ENCODE results near the gene RPS21.
"Not testable (repeated sequence)": the region's sequence is repeated elsewhere in the genome, so short reads cannot be mapped to it uniquely, and the experiment has no call there.

Gene RPS21

DNA sequence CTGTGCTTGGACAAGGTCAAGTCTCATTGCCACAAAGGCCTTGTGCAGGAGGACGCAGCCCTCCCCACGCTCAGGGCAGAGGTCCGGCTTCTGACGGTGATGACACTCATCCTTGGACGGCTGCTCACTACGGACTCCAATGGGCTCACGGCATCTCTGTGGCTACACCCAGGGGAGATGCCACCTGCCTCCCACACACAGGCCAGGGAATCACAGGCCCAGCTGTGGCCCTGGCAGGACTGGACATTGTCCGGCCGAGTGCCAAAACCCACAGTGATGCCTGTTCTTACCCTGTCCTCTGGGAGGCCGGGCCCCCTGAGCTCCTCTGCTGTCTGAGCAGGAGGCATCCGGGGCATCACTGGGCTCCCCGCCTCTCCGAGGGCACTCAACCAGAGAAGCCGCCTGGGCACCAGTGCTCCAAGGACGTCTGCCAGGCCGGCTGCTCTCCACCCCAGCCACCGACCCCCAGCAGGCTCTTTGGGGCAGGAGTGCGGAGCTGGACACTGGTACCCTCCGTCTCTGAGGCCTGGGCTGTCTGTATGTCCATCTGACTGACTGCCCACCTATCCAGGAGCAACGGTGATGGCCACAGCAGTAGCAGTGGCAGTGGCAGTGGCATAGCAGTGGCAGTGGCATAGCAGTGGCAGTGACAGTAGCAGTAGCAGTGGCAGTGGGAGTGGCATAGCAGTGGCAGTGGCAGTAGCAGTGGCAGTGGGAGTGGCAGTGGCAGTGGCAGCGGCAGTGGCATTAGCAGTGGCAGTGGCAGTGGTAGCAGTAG is 38.6 kb downstream of the RPS21 start:
- no peak for DNase-seq (ENCODE audit: low read depth in 2 of 2)

DNA sequence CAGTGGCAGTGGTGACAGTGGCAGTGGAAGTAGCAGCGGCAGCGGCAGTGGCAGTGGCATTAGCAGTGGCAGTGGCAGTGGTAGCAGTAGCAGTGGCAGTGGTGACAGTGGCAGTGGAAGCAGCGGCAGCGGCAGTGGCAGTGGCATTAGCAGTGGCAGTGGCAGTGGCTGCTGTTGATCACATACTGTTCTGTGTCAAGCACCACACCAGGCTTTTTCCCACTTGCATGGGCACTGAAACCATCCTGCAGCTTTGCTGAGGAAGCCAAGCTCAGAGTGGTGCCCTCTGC is 39.1 kb downstream of the RPS21 start:
- not testable (repeated sequence) for DNase-seq (ENCODE audit: low read depth in 2 of 2)

DNA sequence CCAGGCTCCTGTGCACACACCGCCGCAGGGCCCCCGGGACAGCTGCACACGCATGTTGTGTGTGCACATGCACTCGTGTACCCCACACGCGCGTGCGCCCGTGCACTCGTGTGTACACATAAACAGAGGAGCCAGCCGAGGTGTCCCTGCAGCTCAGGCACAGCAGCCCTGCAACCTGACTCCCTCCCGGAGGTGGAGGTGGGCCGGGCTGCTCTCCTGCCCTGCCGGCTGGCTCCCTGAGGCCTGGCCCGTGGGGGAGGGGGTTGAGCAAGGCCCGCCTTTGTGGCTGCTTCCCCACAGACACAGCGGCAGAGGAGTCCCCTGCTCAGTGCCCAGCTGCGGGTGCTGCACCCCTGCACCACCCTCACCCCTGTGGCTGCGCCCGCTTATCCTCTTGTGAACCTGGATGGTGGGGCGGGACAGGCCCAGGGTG is 39.8 kb downstream of the RPS21 start:
- DNase-seq (ENCODE audit: low read depth in 2 of 2), result no peak

DNA sequence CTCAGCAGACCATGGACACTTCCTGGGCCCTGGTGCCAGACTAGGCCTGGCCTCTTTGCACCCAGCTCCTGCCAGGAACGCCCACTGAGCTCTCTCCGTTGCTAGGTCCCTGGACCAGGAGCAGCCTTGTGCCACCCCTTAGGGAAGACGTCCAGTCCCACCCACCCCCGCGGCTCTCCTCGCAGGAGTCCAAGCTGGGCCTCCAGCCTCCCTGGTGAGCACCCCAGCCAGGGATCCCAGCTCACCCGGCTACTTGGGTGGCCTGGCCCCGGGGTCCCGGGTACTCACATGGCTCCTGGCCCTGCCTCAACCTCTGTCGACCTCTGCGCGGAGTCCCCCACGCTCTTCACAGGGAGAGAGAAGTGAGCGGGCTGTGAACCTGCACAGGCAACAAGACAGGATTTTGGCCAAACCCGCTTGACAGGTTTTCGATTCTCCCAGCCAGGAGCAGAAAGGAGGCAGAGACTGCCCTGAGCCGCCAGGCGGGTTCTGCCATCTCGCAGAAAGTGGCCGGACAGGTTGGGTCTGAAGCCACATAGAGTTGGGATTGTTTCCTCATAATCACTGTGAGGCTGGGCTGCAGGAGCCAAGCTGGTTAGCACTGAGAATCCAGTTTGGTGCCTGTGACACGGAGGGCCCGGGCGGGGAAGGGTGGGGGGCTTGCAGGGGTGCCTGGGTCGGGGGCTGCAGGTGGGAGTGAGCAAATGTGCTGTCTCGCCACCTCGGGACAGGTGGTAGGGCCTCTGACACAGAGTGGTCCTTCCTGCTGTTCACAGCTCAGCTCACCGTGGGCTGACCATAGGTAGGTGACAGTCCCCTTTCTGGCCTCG is 40.5 kb downstream of the RPS21 start, which contains the start of gene RBBP8NL:
Gene RBBP8NL, minus strand, starts transcription at position 368 of the 830 bp plus-strand sequence. CDS start 7,892 bp downstream, outside the sequence.
- DNase-seq (ENCODE audit: low read depth in 2 of 2), result no peak

DNA sequence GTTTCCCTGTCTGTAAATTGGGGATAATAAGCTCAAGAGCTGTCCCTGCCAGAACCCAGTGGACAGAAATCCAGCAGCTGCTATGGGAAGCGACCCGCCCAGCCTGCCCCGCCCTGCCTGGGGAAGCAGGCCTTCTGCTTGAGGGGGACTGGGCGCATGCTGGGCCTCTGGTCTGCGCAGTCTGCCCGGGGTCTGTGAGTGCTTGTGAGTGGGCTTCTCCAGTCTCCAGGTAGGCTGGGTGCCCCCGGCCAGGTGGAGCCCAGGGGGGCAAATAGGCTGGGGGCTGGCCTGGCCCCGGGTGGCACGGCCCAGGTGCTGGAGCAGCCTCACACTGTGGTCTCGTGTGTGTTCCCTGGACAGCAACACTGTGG is 41.1 kb downstream of the RPS21 start:
- no peak for DNase-seq (ENCODE audit: low read depth in 2 of 2)

DNA sequence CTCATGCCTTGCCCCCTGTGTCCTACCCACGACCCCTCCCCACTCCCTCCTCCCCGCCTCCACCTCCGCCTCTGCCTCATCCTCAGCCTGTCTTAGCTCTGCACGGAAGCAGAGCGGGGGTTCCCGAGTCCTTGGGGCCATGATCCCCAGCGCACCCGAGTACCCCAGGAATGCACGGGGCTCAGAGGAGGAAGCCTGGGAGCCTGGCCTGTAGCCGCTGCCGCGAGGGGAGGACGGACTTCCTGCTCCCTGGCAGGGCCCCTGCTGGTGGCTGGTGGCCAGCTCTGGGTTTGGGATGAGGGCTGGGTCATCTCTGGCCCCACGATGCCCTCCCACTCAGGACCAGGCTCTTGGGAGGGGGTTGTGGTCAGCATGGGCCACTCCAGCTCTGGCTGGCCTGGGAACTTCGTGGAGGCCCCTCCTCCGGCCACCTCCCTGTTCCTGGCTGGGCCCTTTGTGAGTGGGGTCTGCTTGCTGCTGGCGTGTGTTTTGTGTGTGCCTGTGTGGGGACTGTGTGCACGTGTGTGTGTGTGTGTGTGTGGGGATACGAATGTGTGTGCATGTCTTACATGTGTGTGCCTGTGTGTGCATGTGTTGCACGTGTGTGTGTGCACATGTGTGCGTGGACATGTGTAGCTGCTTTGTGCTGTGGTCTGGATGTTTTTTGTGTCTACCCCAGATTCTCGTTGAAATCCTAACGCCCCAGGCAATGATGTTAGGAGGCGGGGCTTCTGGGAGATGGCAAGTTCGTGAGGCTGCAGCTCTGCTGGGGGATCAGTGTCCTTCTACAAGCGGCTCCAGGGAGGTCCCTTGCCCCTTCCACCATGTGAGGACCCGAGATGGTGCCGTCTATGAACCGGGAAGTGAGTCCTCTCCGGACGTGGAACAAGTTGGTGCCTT is 41.7 kb downstream of the RPS21 start:
- no peak for DNase-seq (ENCODE audit: low read depth in 2 of 2)

DNA sequence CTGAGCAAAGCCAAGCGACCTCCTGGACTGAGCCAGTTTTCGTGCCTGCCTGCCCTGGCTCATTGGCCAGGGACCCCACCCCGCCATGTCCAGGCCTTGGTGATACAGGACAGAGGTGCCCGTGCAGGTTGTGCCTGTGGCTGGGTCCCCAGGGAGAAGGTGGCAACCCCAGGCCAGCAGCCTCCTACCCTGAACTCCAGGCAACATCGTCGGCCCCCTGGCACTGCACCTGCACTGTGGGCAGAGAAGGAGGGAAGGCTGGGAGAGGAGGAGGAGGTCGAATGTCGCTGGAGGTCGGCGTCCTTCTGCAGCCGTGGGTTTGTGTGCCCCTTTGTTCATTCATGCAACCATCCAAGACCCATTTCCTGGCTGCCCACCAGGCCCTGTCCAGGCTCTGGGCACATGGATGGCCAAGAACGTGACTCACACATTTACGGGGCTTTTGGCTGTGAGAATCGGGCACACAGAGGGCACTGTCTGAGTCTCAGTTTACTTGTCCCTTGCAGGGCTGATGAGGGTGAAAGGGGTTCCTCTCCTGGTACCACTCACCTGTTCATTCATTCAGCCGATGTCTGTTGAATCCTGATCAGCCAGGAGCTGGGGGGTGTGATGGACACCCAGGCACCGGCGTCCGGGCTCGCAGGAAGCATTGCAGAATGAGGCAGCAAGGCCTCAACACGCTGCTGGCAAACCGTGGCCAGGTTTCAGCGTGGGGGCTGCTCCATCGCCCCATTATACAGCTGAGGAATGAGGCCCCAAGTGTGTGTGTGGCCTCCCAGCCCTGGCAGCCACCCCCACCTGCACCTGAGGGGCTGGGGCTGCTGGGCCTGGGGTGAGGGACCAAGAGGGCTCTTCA is 42.8 kb downstream of the RPS21 start:
- DNase-seq (ENCODE audit: low read depth in 2 of 2), result no peak

DNA sequence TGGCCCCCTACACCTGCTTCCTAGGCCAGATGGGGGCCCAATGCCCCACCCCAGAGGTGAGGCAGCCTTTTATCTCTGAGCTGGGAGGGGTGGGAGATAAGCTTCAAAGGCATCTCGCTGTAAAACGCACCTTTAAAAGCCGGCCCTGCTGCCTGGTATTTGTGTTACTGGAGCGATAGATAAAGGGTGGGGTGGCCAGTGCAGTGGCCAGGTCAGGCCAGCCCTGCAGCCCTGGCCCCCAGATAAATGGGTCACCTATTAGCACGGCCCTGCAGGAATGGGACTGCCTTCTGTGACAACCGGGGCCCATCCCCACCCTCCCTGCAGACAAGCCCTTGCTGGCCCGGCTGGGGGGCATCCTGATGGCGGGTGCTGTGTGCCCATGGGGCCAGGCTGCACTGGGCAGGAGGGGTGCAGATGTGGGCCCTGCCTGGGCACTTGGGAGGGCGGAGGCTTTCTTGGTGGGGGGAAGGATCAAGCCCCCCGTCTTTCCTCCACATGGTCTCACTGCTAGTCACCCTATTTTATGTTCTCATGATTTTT is 43.5 kb downstream of the RPS21 start:
- no peak for DNase-seq (ENCODE audit: low read depth in 2 of 2)

DNA sequence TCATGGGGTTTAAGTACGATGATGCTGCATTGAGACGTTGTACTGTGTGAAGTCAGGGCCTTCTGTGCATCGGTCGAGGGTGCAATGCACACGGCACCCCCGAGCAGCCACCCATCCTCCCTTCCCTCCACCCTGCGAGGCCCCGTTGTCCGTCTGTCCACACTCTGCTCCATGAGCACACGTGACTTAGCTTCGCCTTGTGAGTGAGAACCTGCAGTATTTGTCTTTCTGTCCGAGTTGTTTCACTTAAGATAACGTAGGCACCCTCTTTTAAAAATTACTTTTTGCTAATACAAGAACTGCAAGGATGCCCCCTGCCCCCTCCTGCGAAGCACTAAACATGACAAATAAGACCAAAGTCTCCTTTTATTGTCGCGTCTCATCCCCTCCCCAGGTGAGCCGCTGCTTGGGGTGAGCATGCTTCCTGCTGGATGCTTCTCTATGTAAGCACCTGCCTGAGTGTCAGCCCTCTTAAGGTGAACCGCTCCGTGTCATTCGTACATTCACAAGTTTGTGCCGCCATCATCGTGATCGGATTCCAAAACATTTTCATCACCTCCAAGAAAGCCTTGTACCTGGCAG is 44.1 kb downstream of the RPS21 start:
- DNase-seq (ENCODE audit: low read depth in 2 of 2), result no peak

DNA sequence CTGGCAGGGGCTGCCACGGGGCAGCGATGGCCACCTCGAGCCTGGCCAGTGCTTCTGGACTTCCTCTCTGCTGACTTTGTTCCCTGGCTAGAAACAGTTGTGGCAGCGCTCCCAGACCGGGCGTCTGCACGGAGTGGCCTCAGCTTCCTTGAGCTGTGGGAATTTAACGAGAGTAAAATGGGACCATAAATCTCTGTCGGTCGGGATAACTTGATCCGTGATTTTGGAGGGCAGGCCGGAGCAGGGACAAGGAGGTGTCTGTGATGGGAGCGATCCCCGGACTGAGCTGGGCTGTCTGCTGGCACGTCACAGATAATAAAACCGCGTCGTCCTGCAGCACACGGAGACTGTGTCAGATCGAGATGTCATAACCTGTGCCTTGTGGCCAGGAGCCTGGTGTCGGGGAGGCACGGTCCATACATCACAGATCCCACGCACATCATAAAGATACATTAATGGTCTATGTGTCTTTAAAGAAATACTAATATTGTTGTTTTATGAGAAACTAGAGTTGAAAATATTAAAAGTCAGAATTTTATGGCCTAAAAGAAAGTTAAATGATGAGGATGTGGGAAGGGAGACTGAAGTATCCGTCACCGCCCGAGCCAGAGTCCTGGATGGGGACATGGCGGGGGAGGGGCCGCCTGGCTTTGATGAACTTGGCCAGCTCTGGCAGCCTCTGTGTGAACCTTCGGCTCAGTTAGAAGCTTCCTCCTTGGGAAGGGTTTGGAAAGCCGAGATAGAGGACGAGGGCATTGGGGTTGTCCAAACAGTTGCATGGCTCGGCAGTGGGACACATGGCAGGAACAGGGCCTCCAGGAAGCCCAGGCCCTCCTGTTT is 47.0 kb downstream of the RPS21 start:
- DNase-seq (ENCODE audit: low read depth in 2 of 2), result no peak

DNA sequence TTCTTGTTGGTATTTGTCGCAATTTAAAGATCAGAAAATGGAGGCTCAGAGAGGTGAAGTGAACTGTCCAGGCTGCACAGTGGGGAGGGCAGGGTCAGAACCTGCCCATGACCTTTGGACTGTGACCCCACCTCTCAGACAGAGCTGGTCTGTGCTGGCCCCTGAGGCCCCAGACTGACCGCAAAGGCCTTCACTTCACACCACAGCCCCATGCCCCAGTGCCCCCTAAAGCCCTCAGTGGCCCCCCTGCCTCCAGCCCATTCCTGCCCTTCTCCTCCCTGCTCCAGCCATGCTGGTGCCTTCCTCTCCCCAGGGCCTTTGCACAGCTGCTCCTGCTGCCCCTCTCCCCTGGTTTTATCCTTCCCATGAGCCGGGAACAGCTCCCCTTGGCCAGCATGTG is 49.8 kb downstream of the RPS21 start:
- DNase-seq (ENCODE audit: low read depth in 2 of 2), result no peak

DNA sequence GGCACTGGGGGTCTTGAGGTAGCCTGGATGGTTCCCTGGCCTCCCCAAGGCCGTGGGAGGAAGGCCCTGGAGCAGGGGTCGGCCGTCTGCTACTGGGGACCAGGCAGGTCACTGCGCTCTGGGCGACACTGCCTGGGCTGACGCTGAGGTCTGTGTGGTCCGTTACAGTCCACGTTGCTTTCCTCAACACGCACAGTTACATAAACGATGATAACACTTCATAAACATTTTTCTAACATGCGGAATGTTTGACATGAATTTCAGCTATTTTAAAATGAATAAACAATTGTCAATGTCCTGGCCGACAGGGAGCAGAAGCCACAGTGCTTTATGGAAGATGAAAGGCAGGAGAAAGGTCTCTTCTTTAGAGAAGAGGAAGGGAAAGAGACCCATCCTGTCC is 50.6 kb downstream of the RPS21 start:
- DNase-seq (ENCODE audit: low read depth in 2 of 2), result no peak

DNA sequence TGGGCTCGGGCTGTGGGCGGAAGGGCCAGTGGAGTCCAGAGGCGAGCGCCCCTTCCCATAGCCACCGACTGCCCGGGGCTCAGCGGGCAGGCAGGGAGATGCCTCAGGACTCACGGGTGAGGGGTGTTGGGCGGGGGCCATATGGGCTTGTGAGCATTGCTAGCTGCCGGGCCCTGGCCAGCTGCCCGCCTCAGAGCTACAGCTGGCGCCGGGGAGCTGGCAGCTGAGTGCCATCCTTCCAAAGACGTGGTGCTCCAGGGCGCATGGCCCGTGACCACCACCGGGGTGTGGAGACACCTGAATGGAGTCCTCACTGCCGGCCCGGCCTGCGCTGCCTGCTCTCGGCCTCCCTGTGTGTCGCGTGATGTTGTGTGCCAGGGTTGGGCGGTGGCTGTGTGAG is 51.0 kb downstream of the RPS21 start:
- no peak for DNase-seq (ENCODE audit: low read depth in 2 of 2)

Data from stimulated activated CD8-positive, alpha-beta memory T cell treated with anti-CD3 and anti-CD28 coated beads, Interleukin-15, amount 100 ng/mL, for 4 hours (primary cell).